K562 (cell line): ENCODE measurements around the gene IGF1R. TPM values are rescaled to one million over a fixed set of nuclear protein-coding genes. Genes with fewer than 3 reads are reported as not detected.

ENCODE experiments used
- ATAC-seq: fragments of 200-7000 bp; cut with Tn5 transposase; 3 replicates; pipeline ENCODE4 v1.9.1; 2020; ENCODE audit warnings: moderate library complexity
- BruUV-seq: library from RNA; stranded (reverse); fragments of 400-500 nt; replicated peaks from 2 replicates; lab custom pipeline; 2021; lab: Mats Ljungman, UMichigan
- CTCF ChIA-PET: fragments of 300-600 bp; formaldehyde crosslinking; extraction: SDS; loops from one replicate; lab custom pipeline; 2021; ENCODE audit warnings: low intra/inter-chr PET ratio; lab: Yijun Ruan, JAX
- POLR2A ChIA-PET: fragments of 300-600, 350-650 bp; sonication (Branson Sonifier 250); formaldehyde crosslinking; extraction: SDS; loops from one replicate; lab custom pipeline; 2021; ENCODE audit warnings: antibody characterized with exemption, inconsistent platforms; lab: Yijun Ruan, JAX
- DNase-seq, 4 experiments: peaks; one replicate each; pipeline versions ENCODE4 v3.0.0 to v3.0.0-alpha.2; 2011 to 2018; ENCODE audit warnings: low spot score in 3 of 4, mixed read lengths in 3 of 4; ENCODE audit errors: extremely low read depth in 1 of 4
- FAIRE-seq: peaks from 2 replicates; lab custom pipeline; 2011; peaks lifted over from hg19 to GRCh38; lab: Jason Lieb, UNC
- H2AFZ ChIP-seq: 2 replicates; pipeline ENCODE4 v1.6.0; 2011; ENCODE audit warnings: low read depth, low read length, control low read depth, inconsistent platforms
- H3K27ac ChIP-seq: fragments of 200-600 bp; 3 replicates; pipeline ENCODE4 v1.8.0; 2011; ENCODE audit warnings: low read depth, mild to moderate bottlenecking, control low read depth, inconsistent platforms, low read length, moderate library complexity, mixed read lengths; ENCODE audit errors: extremely low read depth
- H3K27me3 ChIP-seq, 2 experiments: fragments of 300-600 bp in 1 of 2; 2 replicates in 1 of 2; 3 replicates in 1 of 2; pipeline versions ENCODE4 v1.6.0 to v1.8.0; 2011; ENCODE audit warnings: inconsistent platforms in 2 of 2, low read length in 2 of 2, mild to moderate bottlenecking in 1 of 2, mixed read lengths in 1 of 2, moderate library complexity in 1 of 2; ENCODE audit not compliant: control insufficient read depth in 2 of 2, insufficient read depth in 2 of 2
- H3K36me3 ChIP-seq: fragments of 300-600 bp; 3 replicates; pipeline ENCODE4 v1.8.0; 2011; ENCODE audit warnings: mild to moderate bottlenecking, low read length, inconsistent platforms; ENCODE audit not compliant: control insufficient read depth, insufficient read depth
- H3K4me1 ChIP-seq, 2 experiments: fragments of 200-600 bp in 1 of 2; replicated peaks in 1 of 2; 2 replicates in 1 of 2; 3 replicates in 1 of 2; pipeline versions ENCODE4 v1.5.1 to v1.8.0; 2011; ENCODE audit warnings: inconsistent platforms in 2 of 2, low read length in 2 of 2, mild to moderate bottlenecking in 1 of 2, mixed read lengths in 1 of 2, moderate library complexity in 1 of 2; ENCODE audit not compliant: control insufficient read depth in 2 of 2, insufficient read depth in 2 of 2
- H3K4me2 ChIP-seq: 2 replicates; pipeline ENCODE4 v1.6.1; 2011; ENCODE audit warnings: low read length, control low read depth, inconsistent platforms, mixed read lengths; ENCODE audit not compliant: insufficient read depth
- H3K4me3 ChIP-seq: fragments of 200-600 bp; sonication (generic), shearing (Covaris generic); 2 replicates; pipeline ENCODE4 v1.5.1; 2016; ENCODE audit warnings: control low read depth, inconsistent platforms
- H3K79me2 ChIP-seq: fragments of 200-600 bp; 3 replicates; pipeline ENCODE4 v1.8.0; 2011; ENCODE audit warnings: low read length, inconsistent platforms; ENCODE audit not compliant: control insufficient read depth, insufficient read depth
- H3K9ac ChIP-seq, 2 experiments: 2 replicates each; pipeline versions ENCODE4 v1.6.0 to v1.6.1; 2011; ENCODE audit warnings: low read depth in 2 of 2, low read length in 2 of 2, control low read depth in 1 of 2, inconsistent platforms in 1 of 2, mild to moderate bottlenecking in 1 of 2, mixed read lengths in 1 of 2; ENCODE audit not compliant: insufficient read depth in 1 of 2
- H3K9me1 ChIP-seq: one replicate; pipeline ENCODE4 v1.6.0; 2011; ENCODE audit warnings: inconsistent platforms, mild to moderate bottlenecking, low read length, moderate library complexity; ENCODE audit not compliant: control insufficient read depth, insufficient read depth
- H3K9me3 ChIP-seq: replicated peaks from 2 replicates; pipeline ENCODE4 v1.5.1; 2011; ENCODE audit warnings: low read depth, low read length, inconsistent platforms; ENCODE audit not compliant: control insufficient read depth, insufficient read depth
- H4K20me1 ChIP-seq: replicated peaks from 2 replicates; pipeline ENCODE4 v1.6.1; 2011; ENCODE audit warnings: low read length, inconsistent platforms, mixed read lengths; ENCODE audit not compliant: control insufficient read depth, insufficient read depth
- CCNT2 ChIP-seq: IDR thresholded peaks from 2 replicates; pipeline ENCODE4 v1.6.1; 2011; ENCODE audit warnings: borderline replicate concordance, low read depth, mild to moderate bottlenecking, moderate library complexity, mixed read lengths, low read length; ENCODE audit not compliant: insufficient read length; ENCODE audit errors: extremely low read depth
- ETV1 ChIP-seq: fragments of 450-650 bp; conservative IDR thresholded peaks from 2 replicates; pipeline ENCODE4 v1.6.1; 2016; ENCODE audit warnings: missing genetic modification characterization, control low read depth, low read depth, missing compliant biosample characterization
- FOXA3 ChIP-seq, 2 experiments: fragments of 450-650 bp in 1 of 2; sonication (generic) in 1 of 2; formaldehyde crosslinking; IDR thresholded peaks in 1 of 2; conservative IDR thresholded peaks in 1 of 2; 2 replicates each; pipeline versions ENCODE4 v1.4.0 to v1.8.0; 2020 to 2022; ENCODE audit warnings: mild to moderate bottlenecking in 2 of 2, missing genetic modification reagents in 1 of 2
- MTA1 ChIP-seq: fragments of 450-650 bp; IDR thresholded peaks from 2 replicates; pipeline ENCODE4 v1.6.1; 2017; ENCODE audit warnings: borderline replicate concordance
- NR2C2 ChIP-seq, 2 experiments: fragments of 200-800 bp in 1 of 2; sonication (Bioruptor generic) in 1 of 2; sonication (generic) in 1 of 2; formaldehyde crosslinking in 1 of 2; IDR thresholded peaks; 2 replicates each; pipeline versions ENCODE4 v1.6.1 to v1.8.0; 2016 to 2022; ENCODE audit warnings: mild to moderate bottlenecking in 1 of 2, missing compliant biosample characterization in 1 of 2, missing genetic modification characterization in 1 of 2, missing genetic modification reagents in 1 of 2
- RFX1 ChIP-seq: fragments of 450-650 bp; IDR thresholded peaks from 2 replicates; pipeline ENCODE4 v1.6.1; 2016; ENCODE audit warnings: mild to moderate bottlenecking, moderate library complexity
- ZNF12 ChIP-seq: sonication (generic); formaldehyde crosslinking; IDR thresholded peaks from 2 replicates; pipeline ENCODE4 v1.4.0; 2020; ENCODE audit warnings: mild to moderate bottlenecking, missing genetic modification reagents
- ZNF121 ChIP-seq: sonication (generic); formaldehyde crosslinking; conservative IDR thresholded peaks from 2 replicates; pipeline ENCODE4 v1.8.0; 2022; ENCODE audit warnings: missing genetic modification reagents
- ZNF232 ChIP-seq: sonication (generic); formaldehyde crosslinking; IDR thresholded peaks from 2 replicates; pipeline ENCODE4 v1.8.0; 2022; ENCODE audit warnings: mild to moderate bottlenecking, missing genetic modification reagents
- ZNF76 ChIP-seq: fragments of 250-450 bp; sonication (Bioruptor Pico); IDR thresholded peaks from 2 replicates; pipeline ENCODE4 v1.4.0; 2020; ENCODE audit warnings: mild to moderate bottlenecking, moderate library complexity, borderline replicate concordance
- WGBS: fragments of 100-300 bp; shearing (Covaris generic); methylation state at CpG from one replicate; pipeline ENCODE4 v1.1.6; 2016; ENCODE audit warnings: low coverage, mixed read lengths; ENCODE audit not compliant: insufficient coverage; ENCODE audit errors: missing lambda C conversion rate; 5-methylcytosine and 5-hydroxymethylcytosine counted together
- in situ Hi-C: fragments of 300-500 bp; cut with MboI; formaldehyde crosslinking; loops from 4 replicates; pipeline ENCODE4 v1.15.0; 2018; ENCODE audit warnings: inconsistent platforms, mixed read lengths
- intact Hi-C: fragments of 100-400 bp; cut with micrococcal nuclease; formaldehyde crosslinking; loops from 2 replicates; pipeline ENCODE4 v1.14.2; 2022
- polyA plus RNA-seq, 8 experiments: library from polyadenylated mRNA; depleted of rRNA in 4 of 8; stranded (reverse) in 5 of 8; unstranded in 3 of 8; fragments of >200 nt; fragmentation: Nextera tagmentation in 2 of 8; fragmentation: Illumina TruSeq in 1 of 8; extraction: Ambion mirVana in 2 of 8; extraction: Trizol in 1 of 8; gene quantifications; 2 replicates each; pipeline versions ENCODE4 v1.2.1 to v1.2.3, GENCODE V29; 2011 to 2014; ENCODE audit warnings: inconsistent platforms in 1 of 8, missing spikeins in 1 of 8
- total RNA-seq, 7 experiments: library from RNA; depleted of rRNA in 6 of 7; stranded (reverse); fragments of >200 nt in 6 of 7; fragmentation: Illumina TruSeq in 2 of 7; extraction: Trizol in 2 of 7; gene quantifications; 2 replicates each; pipeline versions ENCODE4 v1.2.1 to v1.2.3, GENCODE V29; 2011 to 2021; ENCODE audit warnings: low replicate concordance in 1 of 7
- TF ChIP-seq, protein P1 (sequence below): sonication (generic); formaldehyde crosslinking; IDR thresholded peaks from 2 replicates; pipeline ENCODE4 v1.8.0; 2023; ENCODE audit warnings: mild to moderate bottlenecking, missing genetic modification reagents

Gene IGF1R
- total and polyA plus RNA-seq, 9 of the 15 experiments (the other 6 are each of a cell fraction or from before 2014, with no cell fraction given) = 0.35 to 8.0 (median 1.6) TPM

DNA sequence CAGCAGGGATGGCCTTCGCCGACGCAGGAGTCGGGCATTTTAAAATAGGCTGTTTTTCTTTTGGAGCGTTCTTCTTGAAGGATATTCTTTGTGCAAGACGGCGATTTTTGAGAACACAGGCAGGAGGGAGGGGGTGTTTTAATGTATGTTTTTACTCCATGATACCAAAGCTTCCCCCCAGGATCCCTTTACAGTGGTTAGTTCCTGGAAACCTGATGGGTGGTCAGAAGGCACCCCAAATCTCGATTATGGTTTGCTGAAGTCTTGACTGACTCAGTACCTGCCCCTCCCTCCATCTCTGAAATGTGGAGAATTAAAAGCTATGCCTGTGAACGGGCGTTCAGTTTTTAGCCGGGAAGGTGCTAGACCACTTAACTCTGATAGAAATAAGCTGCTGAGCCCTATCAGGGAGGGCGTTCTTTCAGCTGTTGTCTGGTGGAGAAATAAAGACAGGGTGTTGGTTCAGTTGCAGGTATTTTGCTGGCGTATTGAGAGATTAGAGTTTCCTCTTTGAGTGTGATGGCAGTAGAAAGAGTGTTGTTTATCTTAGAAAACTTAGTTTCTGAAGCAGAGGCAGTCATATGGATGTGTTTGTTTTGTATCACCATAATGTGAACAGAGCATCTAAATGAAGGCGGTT, 3.4 kb downstream of the IGF1R start (continued):
- TF ChIP-seq ZNF232 (CRISPR knock-in tag) = no peak
- no peak for TF ChIP-seq CCNT2
- TF ChIP-seq RFX1 = no peak
- TF ChIP-seq FOXA3 (CRISPR knock-in tag; conservative IDR thresholded peaks at IDR 0.05 in 1 of 2, IDR thresholded peaks at IDR 0.05 in 1 of 2) = no peak
- TF ChIP-seq ETV1 (tag) = no peak

DNA sequence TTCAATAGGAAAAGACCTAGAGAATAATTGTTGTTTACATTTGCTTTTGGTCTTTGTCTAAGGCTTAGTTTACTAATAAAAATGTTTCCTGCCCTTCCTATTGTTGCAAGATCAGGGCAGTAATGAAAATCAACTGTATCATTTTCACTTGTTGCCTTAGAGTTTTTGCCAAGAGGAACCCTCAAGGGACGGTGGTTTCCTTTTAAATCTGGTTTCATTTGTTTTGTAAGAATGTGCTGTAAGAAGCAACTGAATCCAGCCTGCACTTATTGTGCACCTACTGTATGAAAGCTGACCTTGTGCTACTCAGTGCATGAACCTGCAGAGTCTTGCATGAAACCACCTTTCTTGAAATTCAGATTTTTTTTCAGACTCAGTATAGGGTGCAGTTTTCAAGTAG, 5.3 kb downstream of the IGF1R start:
- BruUV-seq = no TSS peak
- in situ Hi-C loops = no loop called here
- H3K79me2 ChIP-seq = no peaks in the 10 kb centered on the region

More for the DNA sequence above, 5.3 kb downstream of the IGF1R start:
- ChIA-PET POLR2A (no interaction called here), CTCF (no interaction called here)
- H3K36me3 ChIP-seq = no peaks in the 10 kb centered on the region
- H3K4me2 ChIP-seq = no peak overlapping the region
- H4K20me1 ChIP-seq = peaks cover 10% of the 10 kb centered on the region; the same call in 1 of the 2 replicates
- no peak for ATAC-seq
- WGBS = 0% methylated on average over 1 of the region's 1 CpG
- intact Hi-C loops = loop anchor here (10.0 kb wide), 1 partner anchor 421 kb away; no protein-coding TSS in a partner anchor
- no peak for DNase-seq
- no peak for FAIRE-seq
- no peak overlapping the region for H2AFZ ChIP-seq
- H3K9me1 ChIP-seq = no peaks in the 10 kb centered on the region
- H3K4me3 ChIP-seq = no peak overlapping the region
- TF ChIP-seq, protein P1, sequence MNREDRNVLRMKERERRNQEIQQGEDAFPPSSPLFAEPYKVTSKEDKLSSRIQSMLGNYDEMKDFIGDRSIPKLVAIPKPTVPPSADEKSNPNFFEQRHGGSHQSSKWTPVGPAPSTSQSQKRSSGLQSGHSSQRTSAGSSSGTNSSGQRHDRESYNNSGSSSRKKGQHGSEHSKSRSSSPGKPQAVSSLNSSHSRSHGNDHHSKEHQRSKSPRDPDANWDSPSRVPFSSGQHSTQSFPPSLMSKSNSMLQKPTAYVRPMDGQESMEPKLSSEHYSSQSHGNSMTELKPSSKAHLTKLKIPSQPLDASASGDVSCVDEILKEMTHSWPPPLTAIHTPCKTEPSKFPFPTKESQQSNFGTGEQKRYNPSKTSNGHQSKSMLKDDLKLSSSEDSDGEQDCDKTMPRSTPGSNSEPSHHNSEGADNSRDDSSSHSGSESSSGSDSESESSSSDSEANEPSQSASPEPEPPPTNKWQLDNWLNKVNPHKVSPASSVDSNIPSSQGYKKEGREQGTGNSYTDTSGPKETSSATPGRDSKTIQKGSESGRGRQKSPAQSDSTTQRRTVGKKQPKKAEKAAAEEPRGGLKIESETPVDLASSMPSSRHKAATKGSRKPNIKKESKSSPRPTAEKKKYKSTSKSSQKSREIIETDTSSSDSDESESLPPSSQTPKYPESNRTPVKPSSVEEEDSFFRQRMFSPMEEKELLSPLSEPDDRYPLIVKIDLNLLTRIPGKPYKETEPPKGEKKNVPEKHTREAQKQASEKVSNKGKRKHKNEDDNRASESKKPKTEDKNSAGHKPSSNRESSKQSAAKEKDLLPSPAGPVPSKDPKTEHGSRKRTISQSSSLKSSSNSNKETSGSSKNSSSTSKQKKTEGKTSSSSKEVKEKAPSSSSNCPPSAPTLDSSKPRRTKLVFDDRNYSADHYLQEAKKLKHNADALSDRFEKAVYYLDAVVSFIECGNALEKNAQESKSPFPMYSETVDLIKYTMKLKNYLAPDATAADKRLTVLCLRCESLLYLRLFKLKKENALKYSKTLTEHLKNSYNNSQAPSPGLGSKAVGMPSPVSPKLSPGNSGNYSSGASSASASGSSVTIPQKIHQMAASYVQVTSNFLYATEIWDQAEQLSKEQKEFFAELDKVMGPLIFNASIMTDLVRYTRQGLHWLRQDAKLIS (CRISPR knock-in tag) = no peak
- no peak for TF ChIP-seq MTA1
- no peak for TF ChIP-seq ZNF76
- no peak for TF ChIP-seq NR2C2 (CRISPR knock-in tag; IDR thresholded peaks at IDR 0.05)
- TF ChIP-seq NR2C2 (tag; IDR thresholded peaks at IDR 0.05) = no peak
- no peak for TF ChIP-seq ZNF12 (CRISPR knock-in tag)
- TF ChIP-seq ZNF121 (CRISPR knock-in tag) = no peak
- peaks cover 2 to 25% of the 10 kb centered on the region in 2 experiments; a peak in 4 of 5 replicates for H3K27me3 ChIP-seq
- H3K9me3 ChIP-seq = no peaks in the 10 kb centered on the region
- no peak overlapping the region for H3K27ac ChIP-seq
- H3K4me1 ChIP-seq = peaks cover 0 to 21% of the 10 kb centered on the region in 2 experiments; a peak in 2 of 5 replicates
- no peak overlapping the region for H3K9ac ChIP-seq
